Measurements from ENCODE around the gene COQ8B. TPM values are rescaled to one million over a fixed set of nuclear protein-coding genes. Genes with fewer than 3 reads are reported as not detected.
A peak's percentile ranks its signal among the peaks of the same experiment; 100 is the strongest.

The COQ8B gene
- total RNA-seq, 1 donor from 2014 or later, result 43.9 TPM

DNA sequence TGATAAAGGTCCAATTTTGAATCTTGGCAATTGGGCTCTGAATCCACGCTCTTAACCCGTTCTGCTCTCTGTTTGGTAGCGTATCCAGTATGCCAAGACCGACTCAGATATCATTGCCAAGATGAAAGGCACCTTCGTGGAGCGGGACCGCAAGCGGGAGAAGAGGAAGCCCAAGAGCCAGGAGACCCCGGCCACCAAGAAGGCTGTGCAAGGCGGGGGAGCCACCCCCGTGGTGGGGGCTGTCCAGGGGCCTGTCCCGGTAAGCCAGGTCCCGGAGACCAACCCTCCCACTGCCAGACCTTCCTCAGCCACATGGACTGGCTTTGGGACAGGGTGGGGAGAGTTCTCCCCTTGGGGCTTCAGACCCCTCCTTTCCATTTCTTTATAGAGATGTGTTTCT, 42.7 kb upstream of the COQ8B start:
- no peaks in the 10 kb centered on the region for H3K9me3 ChIP-seq
- H3K36me3 ChIP-seq, result peaks cover 95% of the 10 kb centered on the region
- TF ChIP-seq, protein P1, sequence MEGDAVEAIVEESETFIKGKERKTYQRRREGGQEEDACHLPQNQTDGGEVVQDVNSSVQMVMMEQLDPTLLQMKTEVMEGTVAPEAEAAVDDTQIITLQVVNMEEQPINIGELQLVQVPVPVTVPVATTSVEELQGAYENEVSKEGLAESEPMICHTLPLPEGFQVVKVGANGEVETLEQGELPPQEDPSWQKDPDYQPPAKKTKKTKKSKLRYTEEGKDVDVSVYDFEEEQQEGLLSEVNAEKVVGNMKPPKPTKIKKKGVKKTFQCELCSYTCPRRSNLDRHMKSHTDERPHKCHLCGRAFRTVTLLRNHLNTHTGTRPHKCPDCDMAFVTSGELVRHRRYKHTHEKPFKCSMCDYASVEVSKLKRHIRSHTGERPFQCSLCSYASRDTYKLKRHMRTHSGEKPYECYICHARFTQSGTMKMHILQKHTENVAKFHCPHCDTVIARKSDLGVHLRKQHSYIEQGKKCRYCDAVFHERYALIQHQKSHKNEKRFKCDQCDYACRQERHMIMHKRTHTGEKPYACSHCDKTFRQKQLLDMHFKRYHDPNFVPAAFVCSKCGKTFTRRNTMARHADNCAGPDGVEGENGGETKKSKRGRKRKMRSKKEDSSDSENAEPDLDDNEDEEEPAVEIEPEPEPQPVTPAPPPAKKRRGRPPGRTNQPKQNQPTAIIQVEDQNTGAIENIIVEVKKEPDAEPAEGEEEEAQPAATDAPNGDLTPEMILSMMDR (IDR thresholded peaks at IDR 0.05), result no peak
- H3K4me3 ChIP-seq, result no peak overlapping the region
- ATAC-seq (no peak), DNase-seq (no peak)
- no peaks in the 10 kb centered on the region for H3K27me3 ChIP-seq (ENCODE audit: low read depth)
- intact Hi-C loops (cut with DNase I), result no loop called here
- peaks cover 29% of the 10 kb centered on the region for H3K4me1 ChIP-seq
- H3K27ac ChIP-seq, result no peak overlapping the region

DNA sequence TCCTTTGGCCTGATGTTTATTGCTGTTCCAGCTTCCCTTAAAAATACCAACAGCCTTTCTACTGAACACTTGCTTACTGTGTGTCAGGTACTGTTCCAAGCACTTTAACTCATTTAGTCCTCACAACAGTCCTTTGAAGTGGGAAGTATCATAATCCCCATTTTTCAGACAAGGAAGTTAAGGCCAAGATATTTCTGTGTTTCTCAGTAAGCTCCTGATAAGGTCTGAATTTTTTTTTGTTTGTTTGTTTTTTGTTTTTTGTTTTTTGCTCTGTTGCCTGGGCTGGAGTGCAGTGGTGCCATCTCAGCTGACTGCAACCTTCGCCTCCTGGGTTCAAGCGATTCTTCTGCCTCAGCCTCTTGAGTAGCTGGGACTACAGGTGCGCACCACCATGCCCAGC, 41.8 kb upstream of the COQ8B start:
- peaks cover 37% of the 10 kb centered on the region for H3K4me1 ChIP-seq
- H3K27ac ChIP-seq, result no peak overlapping the region
- TF ChIP-seq, protein P1 (IDR thresholded peaks at IDR 0.05), result no peak
- no peak overlapping the region for H3K4me3 ChIP-seq
- no peaks in the 10 kb centered on the region for H3K9me3 ChIP-seq
- no peaks in the 10 kb centered on the region for H3K27me3 ChIP-seq (ENCODE audit: low read depth)
- ATAC-seq, result no peak
- intact Hi-C loops (cut with DNase I), result no loop called here
- DNase-seq, result no peak
- peaks cover 93% of the 10 kb centered on the region for H3K36me3 ChIP-seq

- DNase-seq (no peak), ATAC-seq (peak; percentile 31 to 44)
- Histone ChIP-seq H3K4me1 (peaks cover 52% of the 10 kb centered on the region), H3K9me3 (no peaks in the 10 kb centered on the region), H3K27ac (no peak overlapping the region), H3K4me3 (no peak overlapping the region), H3K36me3 (peaks cover 74% of the 10 kb centered on the region), H3K27me3 (ENCODE audit: low read depth) (no peaks in the 10 kb centered on the region)
- TF ChIP-seq, protein P1 (IDR thresholded peaks at IDR 0.05), result no peak
- intact Hi-C loops (cut with DNase I), result no loop called here
Observed at GRCh38 chr19:40756502-40757110, 39.9 kb upstream of the COQ8B start.

- Histone ChIP-seq H3K9me3 (no peaks in the 10 kb centered on the region), H3K4me3 (no peak overlapping the region), H3K27me3 (ENCODE audit: low read depth) (no peaks in the 10 kb centered on the region), H3K27ac (no peak overlapping the region), H3K4me1 (peaks cover 52% of the 10 kb centered on the region), H3K36me3 (peaks cover 66% of the 10 kb centered on the region)
- DNase-seq (no peak), ATAC-seq (no peak)
- intact Hi-C loops (cut with DNase I), result no loop called here
- TF ChIP-seq, protein P1 (IDR thresholded peaks at IDR 0.05), result no peak
Observed at GRCh38 chr19:40755791-40756190, 39.1 kb upstream of the COQ8B start.

DNA sequence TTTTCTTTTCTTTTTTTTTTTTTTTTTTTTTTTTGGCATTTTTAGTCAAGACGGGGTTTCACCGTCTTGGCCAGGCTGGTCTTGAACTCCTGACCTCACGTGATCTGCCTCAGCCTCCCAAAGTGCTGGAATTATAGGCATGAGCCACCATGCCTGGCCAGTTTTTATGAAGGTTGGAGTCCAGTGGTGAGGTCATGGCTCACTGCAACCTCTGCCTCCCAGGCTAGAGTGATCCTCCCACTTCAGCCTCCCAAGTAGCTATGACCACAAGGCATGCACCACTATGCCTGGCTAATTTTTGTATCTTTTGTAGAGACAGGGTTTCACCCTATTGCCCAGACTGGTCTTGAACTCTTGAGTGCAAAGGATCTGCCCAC, 38.5 kb upstream of the COQ8B start:
- no peak for ATAC-seq

More for the DNA sequence above, 38.5 kb upstream of the COQ8B start:
- no peaks in the 10 kb centered on the region for H3K9me3 ChIP-seq
- peak overlapping the region; percentile 25 for H3K4me3 ChIP-seq
- peaks cover 60% of the 10 kb centered on the region for H3K36me3 ChIP-seq
- no peak for DNase-seq
- H3K27me3 ChIP-seq (ENCODE audit: low read depth), result no peaks in the 10 kb centered on the region
- peaks cover 52% of the 10 kb centered on the region for H3K4me1 ChIP-seq
- TF ChIP-seq, protein P1 (IDR thresholded peaks at IDR 0.05), result no peak
- intact Hi-C loops (cut with DNase I), result no loop called here
- H3K27ac ChIP-seq, result peak overlapping the region; percentile 36
